Activated naive CD8-positive, alpha-beta T cell (primary cell): Measurements from ENCODE around the gene ZNF837.
"Not testable (repeated sequence)": the region's sequence is repeated elsewhere in the genome, so short reads cannot be mapped to it uniquely, and the experiment has no call there.

Source experiments
- H3K27ac Mint-ChIP-seq: one replicate; pipeline ENCODE4 v1.8.0; 2021; ENCODE audit warnings: mixed read lengths
- H3K27me3 Mint-ChIP-seq: one replicate; pipeline ENCODE4 v1.8.0; 2021; ENCODE audit warnings: mixed read lengths
- H3K36me3 Mint-ChIP-seq: one replicate; pipeline ENCODE4 v1.8.0; 2021; ENCODE audit warnings: mixed read lengths
- H3K4me1 Mint-ChIP-seq: one replicate; pipeline ENCODE4 v1.8.0; 2021; ENCODE audit warnings: low read depth, mixed read lengths
- H3K4me3 Mint-ChIP-seq: one replicate; pipeline ENCODE4 v1.8.0; 2021; ENCODE audit warnings: mild to moderate bottlenecking, mixed read lengths
- H3K9me3 Mint-ChIP-seq: one replicate; pipeline ENCODE4 v1.8.0; 2021; ENCODE audit warnings: low read depth, mixed read lengths

ZNF837 gene

DNA sequence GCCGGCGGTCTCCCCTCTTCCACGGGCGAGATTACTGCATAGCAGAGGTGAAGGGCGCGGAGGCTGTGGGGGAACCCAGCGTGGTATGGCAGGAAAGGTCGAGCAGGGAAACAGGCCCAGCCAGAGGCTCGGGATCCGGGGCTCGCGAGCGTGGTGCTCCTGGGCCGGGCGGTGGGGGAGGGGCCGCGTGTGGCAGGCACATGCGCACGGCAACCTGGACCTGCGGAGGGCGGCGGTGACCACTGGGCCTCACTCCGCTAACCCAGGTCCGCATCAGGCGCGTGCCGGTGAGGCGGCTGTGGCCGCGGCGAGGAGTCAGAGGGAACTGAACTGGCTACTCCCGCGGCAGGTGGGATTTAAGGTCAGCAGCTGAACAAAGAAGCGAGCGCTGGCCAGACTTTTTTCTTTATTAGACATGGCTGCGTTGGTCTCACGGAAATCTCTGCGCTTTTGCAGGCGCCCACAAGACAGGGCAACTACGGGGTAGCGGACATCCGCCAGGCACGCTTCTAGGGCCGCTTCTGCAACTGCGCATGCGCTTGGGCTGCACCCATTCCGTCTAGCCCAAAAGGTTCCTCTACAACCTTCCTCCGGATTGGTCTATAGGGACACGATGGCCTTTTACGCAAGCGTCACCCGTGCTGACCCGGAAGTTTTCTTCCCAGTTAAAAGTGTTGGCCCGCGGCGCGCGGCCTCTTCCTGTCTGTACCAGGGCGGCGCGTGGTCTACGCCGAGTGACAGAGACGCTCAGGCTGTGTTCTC is 5.9 kb upstream of the ZNF837 start, which contains the start of gene RPS5:
TSS of gene RPS5 (plus strand) at position 694 of the 762 bp plus-strand sequence. CDS start 869 bp downstream, outside the sequence.
- Mint-ChIP-seq H3K27ac (peak within 1 kb of the TSS; percentile 99), H3K4me3 (peak within 1 kb of the TSS; percentile 97), H3K4me1 (peaks cover 38% of the 10 kb centered on the region), H3K27me3 (no peaks in the 10 kb centered on the region), H3K36me3 (peaks cover 16% of the 10 kb centered on the region), H3K9me3 (no peaks in the 10 kb centered on the region)

DNA sequence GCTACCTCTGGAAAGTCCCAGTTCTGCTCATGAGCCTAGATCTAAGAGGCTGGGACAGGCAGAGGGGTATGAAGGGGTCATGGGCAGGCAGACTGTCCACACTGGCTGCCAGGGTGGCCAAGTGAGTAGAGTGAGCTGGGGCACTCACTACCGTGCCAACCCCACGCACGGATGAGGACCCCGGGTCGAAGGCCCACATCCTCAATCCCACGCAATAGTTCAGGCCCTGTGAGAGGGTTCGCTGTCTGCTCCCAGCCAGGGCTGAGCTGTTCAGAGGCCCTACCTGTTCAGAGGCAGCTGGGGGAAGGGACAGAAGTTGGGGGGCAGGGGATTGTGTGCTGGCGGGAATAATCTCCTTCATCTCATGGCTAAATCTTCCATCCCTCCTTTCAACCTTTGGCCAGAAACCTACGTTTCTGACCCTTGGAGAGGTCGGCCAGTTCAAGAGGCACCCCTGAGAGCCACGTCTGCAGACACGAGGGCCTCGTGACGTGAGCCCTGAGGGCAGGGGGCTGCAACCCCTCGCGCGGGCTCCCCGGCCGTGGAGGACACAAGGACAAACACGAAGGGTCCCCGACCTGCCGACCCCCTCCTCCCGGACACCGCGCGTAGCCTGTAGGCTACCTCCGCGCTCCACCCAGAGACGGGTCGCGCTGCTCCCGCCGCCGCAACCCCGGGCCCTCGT is 5.2 kb upstream of the ZNF837 start:
- H3K27me3 Mint-ChIP-seq = no peaks in the 10 kb centered on the region
- H3K27ac Mint-ChIP-seq = peak overlapping the region; percentile 99
- peaks cover 41% of the 10 kb centered on the region for H3K4me1 Mint-ChIP-seq
- H3K9me3 Mint-ChIP-seq = no peaks in the 10 kb centered on the region
- peaks cover 16% of the 10 kb centered on the region for H3K36me3 Mint-ChIP-seq
- peak overlapping the region; percentile 97 for H3K4me3 Mint-ChIP-seq

DNA sequence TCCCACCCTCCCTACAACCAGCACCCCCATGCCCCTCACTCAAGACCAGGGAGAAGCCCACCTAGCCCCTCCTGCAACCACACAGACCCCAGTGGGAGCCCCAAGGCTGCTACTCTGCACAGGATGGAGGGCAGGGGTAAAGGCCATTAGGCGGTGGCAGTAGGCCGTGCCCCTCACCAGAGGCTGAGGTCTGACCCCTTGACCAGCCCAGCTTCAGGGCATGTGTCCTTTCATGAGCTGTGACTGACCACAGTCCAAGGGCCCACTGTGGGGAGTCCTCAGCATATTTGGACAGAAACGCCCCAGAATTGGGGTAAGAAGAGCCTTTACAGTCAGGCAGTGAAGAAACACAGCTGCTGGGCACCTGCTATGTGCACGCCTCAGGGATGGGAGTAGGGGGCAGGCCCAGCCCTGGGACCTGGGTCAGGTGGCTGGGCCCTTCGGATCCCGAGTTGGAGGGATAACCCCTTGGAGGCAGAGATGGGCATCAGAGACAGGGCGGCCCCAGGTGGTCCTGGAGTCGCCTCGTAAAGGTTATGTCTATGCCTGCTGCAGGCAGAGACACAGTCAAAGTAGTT is 4.6 kb upstream of the ZNF837 start:
- no peaks in the 10 kb centered on the region for H3K9me3 Mint-ChIP-seq
- H3K36me3 Mint-ChIP-seq = peaks cover 12% of the 10 kb centered on the region
- peak overlapping the region; percentile 99 for H3K27ac Mint-ChIP-seq
- peak overlapping the region; percentile 97 for H3K4me3 Mint-ChIP-seq
- peaks cover 35% of the 10 kb centered on the region for H3K4me1 Mint-ChIP-seq
- no peaks in the 10 kb centered on the region for H3K27me3 Mint-ChIP-seq

DNA sequence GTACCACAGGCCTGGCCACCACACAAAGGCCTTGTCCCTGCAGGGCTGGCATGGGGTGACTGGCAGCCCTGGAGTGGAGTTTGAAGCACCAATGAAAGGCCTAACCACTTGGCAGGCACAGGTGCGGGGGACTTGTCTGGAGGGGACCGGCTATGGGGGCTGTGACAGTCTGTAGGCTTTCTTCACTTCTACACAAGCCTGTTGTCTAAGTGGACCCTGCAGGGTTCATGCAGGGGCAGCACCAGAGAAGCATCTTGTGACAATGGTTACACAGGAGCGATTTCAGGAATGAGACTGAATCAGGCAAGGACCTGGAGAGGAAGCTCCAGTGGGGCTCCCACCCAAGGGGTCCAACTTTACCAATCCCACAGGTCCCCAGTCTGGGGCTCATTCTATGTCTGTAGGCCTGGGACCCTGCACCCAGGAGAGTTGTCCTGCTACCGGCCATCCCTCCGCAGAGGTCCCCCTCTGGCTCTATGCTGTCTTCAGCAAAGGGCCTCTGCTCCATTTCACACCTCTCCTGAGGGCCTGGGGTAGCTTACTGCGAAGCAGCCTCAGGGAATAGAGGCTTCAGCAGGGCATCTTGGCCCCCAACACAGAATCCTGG is 2.3 kb upstream of the ZNF837 start:
- peak overlapping the region; percentile 41 for H3K27ac Mint-ChIP-seq
- H3K9me3 Mint-ChIP-seq = no peaks in the 10 kb centered on the region
- peak overlapping the region; percentile 52 for H3K4me3 Mint-ChIP-seq
- no peaks in the 10 kb centered on the region for H3K27me3 Mint-ChIP-seq
- H3K4me1 Mint-ChIP-seq = peaks cover 31% of the 10 kb centered on the region
- H3K36me3 Mint-ChIP-seq = peaks cover 3% of the 10 kb centered on the region

DNA sequence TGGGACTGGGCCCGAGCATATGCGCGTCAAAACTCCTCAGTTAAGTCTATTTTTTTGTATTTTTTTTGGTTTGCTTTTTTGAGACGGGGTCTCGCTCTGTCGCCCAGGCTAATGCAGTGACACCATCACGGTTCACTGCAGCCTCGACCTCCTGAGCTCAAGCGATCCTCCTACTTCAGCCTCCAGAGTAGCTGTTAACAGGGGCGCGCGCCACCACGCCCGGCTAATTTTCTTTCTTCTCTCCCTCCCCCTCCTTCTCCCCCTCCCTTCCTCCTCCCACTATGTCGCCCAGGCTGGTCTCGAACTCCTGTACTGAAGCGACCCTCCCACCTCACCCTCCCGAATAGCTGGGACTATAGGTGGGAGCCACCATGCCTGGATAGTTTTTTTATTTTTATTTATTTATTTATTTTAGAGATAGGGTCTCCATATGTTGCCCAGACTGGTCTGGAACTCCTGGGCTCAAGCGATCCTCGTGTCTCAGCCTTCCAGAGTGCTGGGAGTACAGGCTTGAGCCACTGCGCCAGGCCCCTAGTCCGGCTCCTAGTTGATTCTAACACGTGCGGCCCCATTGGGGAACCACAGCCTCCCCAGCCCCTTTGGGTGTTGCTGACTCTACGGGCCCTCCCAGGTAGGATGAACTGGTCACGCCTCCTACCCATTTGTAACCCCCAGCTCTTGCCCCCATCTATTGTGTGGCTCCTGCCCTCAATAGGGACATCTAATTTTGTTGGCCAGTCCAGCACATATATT is 806 bp upstream of the ZNF837 start:
- peak overlapping the region; percentile 85 for H3K27ac Mint-ChIP-seq
- H3K4me3 Mint-ChIP-seq = peak overlapping the region; percentile 96
- H3K36me3 Mint-ChIP-seq = no peaks in the 10 kb centered on the region
- no peaks in the 10 kb centered on the region for H3K9me3 Mint-ChIP-seq
- no peaks in the 10 kb centered on the region for H3K27me3 Mint-ChIP-seq
- peaks cover 26% of the 10 kb centered on the region for H3K4me1 Mint-ChIP-seq

DNA sequence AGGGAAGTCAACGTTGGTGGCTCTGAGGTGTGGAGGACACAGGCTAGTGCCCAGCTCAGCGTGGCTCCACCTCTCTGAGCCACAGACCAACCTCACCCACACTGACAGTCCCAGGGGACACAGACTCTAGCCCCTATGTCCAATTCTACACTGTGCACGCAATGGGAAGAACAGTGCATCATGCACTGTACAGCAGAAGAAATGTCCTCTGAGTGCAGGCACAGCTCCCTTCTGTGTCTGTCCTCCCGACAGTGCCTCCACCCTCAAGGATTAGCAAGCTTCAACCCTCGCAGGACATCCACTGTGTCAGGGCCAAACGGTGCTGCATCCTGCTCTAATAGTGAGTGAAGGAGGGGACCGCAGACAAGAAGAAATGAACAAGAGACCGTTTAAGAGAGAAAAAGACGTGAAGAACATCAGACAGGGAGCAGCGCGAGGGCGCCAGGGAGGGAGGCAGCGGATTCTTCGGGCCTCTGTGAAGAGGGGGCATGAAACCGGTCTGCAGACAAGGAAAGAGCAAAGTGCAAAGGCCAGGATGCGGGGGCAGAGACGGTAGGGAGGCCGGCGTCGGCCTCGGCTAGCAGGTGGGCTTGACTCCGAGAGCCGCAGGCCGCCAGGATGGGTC is 681 bp downstream of the ZNF837 start:
- H3K9me3 Mint-ChIP-seq = no peaks in the 10 kb centered on the region
- peaks cover 21% of the 10 kb centered on the region for H3K4me1 Mint-ChIP-seq
- H3K4me3 Mint-ChIP-seq = peak overlapping the region; percentile 96
- H3K27ac Mint-ChIP-seq = peak overlapping the region; percentile 95
- H3K27me3 Mint-ChIP-seq = no peaks in the 10 kb centered on the region
- no peaks in the 10 kb centered on the region for H3K36me3 Mint-ChIP-seq

DNA sequence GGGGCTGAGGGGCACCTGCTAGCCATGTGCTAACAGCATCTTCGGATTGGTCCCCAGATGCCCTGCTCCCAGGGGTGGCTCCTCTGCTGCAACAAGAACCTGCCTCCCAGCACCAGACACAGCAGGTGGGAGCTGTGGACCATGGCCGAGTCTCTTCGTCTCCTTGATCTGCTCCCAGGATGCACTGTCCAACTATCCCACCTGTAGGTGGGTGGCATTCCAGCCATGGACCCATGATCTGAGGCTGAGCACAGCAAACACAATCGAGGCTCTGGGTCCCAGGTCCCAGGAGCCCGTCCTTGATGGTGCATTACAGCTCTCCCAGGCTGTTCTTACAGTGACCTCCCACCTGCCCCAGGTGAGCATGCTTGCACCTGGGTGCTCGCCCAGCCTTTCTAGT is 1.6 kb downstream of the ZNF837 start:
- peak overlapping the region; percentile 96 for H3K4me3 Mint-ChIP-seq
- no peaks in the 10 kb centered on the region for H3K27me3 Mint-ChIP-seq
- H3K9me3 Mint-ChIP-seq = no peaks in the 10 kb centered on the region
- peaks cover 19% of the 10 kb centered on the region for H3K4me1 Mint-ChIP-seq
- no peaks in the 10 kb centered on the region for H3K36me3 Mint-ChIP-seq
- peak overlapping the region; percentile 95 for H3K27ac Mint-ChIP-seq

DNA sequence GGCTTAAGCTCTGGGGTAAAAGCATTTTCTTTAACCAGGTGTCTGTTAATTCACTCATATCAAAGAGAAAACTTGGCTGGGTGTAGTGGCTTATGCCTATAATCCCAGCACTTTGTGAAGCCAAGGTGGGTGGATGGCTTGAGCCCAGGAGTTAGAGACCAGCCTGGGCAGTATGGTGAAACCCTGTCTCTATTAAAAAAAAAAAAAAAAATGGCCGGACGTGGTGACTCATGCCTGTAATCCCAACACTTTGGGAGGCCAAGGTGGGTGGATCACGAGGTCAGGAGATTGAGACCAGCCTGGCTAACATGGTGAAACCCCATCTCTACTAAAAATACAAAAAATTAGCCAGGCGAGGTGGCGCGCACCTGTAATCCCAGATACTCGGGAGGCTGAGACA is 4.1 kb downstream of the ZNF837 start:
- H3K4me1 Mint-ChIP-seq = peaks cover 15% of the 10 kb centered on the region
- H3K27ac Mint-ChIP-seq, H3K36me3 Mint-ChIP-seq, H3K27me3 Mint-ChIP-seq, H3K9me3 Mint-ChIP-seq, H3K4me3 Mint-ChIP-seq: not testable (repeated sequence)

DNA sequence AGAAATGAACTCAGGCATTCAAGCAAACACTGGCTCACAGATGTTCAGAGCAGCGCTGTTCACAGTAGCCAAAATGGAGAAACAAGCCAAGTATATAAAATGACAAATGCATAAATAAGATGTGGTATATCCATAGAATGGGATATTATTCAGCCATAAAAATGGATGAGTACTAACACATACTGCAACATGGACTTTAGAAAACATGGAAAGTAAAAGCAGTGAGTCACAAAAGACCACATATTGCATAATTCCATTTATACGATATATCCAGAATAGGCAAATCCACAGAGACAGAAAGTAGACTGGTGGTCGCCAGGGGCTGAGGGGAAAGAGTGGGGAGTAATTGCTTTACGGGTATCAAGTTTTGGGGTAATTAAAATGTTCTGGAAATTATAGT is 6.6 kb downstream of the ZNF837 start:
- Mint-ChIP-seq H3K4me3 (no peak overlapping the region), H3K27me3 (no peaks in the 10 kb centered on the region), H3K27ac (no peak overlapping the region), H3K9me3 (no peaks in the 10 kb centered on the region), H3K36me3 (no peaks in the 10 kb centered on the region), H3K4me1 (no peaks in the 10 kb centered on the region)

DNA sequence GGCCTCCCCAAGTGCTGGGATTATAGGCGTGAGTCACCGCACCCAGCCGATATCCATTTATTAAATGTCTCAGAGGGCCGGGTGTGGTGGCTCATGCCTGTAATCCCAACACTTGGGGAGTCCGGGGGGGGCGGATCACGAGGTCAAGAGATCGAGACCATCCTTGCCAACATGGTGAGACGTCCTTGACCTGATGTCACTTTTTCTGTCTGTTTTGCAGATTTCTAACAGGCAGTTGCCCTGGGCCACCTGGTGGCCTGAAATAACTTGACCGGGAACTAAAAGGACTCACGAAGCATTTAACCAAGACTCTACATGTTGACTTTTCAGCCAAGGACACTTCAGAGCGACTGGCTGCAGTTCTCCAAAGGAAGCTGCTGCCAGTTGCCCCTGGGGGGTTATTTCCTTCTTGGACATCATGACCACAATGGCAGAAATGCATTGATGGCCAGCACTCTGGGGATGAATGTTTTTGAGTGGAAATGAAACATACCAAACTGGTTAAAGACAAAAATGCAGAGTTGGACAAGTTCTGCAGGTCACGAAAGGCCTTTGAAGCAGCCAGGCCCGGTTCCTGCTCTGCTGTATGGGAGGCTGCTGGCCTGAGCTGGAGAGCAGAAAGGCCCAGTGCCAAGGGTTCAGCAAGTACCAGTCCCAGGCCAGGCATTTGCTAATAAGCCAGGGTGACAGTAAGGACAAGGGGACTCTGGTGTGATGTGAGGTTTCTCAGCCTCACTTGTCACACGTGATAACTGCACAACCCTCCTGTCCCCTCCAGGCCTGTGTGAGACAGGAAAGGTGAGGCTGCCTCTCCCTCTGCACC is 8.3 kb downstream of the ZNF837 start:
- no peaks in the 10 kb centered on the region for H3K9me3 Mint-ChIP-seq
- no peaks in the 10 kb centered on the region for H3K4me1 Mint-ChIP-seq
- no peaks in the 10 kb centered on the region for H3K27me3 Mint-ChIP-seq
- no peak overlapping the region for H3K4me3 Mint-ChIP-seq
- no peaks in the 10 kb centered on the region for H3K36me3 Mint-ChIP-seq
- H3K27ac Mint-ChIP-seq = no peak overlapping the region

DNA sequence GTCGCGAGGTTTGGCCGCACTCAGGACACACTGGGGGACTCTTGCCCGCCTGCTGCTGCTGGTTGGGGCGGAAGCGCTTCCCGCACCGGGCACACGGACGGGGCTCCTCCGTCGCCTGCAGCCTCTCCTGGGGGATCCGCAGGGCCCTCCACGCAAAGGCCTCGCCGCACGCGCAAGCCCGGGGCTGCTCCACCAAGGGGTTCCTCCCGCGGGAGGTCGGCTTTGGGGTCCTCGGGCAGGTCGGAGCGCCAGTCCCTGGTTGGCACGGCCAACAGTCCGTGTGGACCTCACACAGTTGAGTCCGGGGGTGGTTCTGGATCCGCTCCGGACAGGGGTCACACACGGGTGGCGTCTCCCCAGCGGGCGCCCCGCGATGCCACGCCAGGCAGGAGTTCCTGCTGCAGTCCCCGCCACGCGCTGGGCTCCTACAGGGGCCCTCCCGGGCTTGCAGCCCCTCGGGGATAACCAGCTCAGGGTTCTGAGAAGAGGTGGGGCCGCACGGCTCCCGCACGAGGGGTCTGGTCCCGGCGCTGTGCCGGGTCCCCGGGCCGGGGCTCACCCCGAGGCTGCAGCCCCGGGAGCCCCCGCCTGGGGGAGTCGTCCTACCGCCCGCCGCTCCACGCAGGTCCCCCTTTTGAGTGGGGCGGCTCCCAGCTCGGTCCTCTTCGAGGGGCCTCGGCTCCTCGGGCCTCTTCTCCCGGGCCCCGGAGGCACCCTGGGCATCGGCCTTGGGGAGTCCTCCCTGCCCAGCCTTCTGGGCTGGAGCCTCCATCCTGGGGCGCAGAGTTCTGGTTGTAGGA is 12.1 kb downstream of the ZNF837 start:
- Mint-ChIP-seq H3K36me3 (no peaks in the 10 kb centered on the region), H3K27ac (no peak overlapping the region), H3K27me3 (no peaks in the 10 kb centered on the region), H3K9me3 (no peaks in the 10 kb centered on the region), H3K4me1 (no peaks in the 10 kb centered on the region), H3K4me3 (no peak overlapping the region)

DNA sequence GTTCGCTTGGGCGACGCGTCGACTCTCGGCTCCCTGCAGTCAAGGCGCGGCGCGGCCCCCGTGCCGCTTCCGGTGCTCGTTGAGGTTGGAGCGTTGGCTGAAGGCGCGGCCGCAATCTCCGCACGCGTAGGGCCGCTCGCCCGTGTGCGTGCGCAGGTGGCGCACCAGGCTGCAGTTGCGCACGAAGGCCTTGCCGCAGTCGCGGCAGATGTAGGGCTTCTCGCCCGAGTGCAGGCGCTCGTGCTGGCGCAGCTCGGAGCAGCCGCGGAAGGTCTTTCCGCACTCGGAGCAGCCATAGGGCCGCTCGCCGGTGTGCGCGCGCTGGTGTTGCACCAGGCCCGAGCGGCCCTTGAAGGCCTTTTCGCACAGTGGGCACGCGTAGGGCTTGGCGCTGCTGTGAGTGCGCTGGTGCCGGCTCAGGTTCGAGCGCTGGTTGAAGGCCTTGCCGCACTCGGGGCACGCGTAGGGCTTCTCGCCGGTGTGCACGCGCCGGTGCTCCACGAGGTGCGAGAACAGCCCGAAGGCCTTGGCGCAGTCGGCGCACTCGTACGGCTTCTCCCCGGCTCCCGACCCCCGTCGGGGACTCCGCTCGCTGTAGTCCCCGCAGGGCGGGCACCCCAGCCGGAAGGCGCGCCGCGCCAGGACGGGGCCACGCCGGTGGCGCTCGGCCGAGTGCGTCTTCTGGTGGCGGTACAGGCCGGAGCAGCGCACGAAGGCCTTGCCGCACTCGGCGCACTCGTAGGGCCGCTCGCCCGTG is 13.0 kb downstream of the ZNF837 start:
- H3K4me3 Mint-ChIP-seq = no peak overlapping the region
- H3K27me3 Mint-ChIP-seq = no peaks in the 10 kb centered on the region
- H3K4me1 Mint-ChIP-seq = peaks cover under 1% of the 10 kb centered on the region

More for the DNA sequence above, 13.0 kb downstream of the ZNF837 start:
- no peaks in the 10 kb centered on the region for H3K36me3 Mint-ChIP-seq
- no peak overlapping the region for H3K27ac Mint-ChIP-seq
- H3K9me3 Mint-ChIP-seq = no peaks in the 10 kb centered on the region
